HG02981 (cell line): ENCODE data around the gene SMAD7.
A peak's percentile ranks its signal among the peaks of the same experiment; 100 is the strongest.

Experiments
- ATAC-seq: cut with Tn5 transposase; IDR thresholded peaks from one replicate; pipeline ENCODE4 v1.9.1; 2021; ENCODE audit warnings: mild to moderate bottlenecking, moderate library complexity; ENCODE audit not compliant: unreplicated experiment

SMAD7 gene

GRCh38 chr18:48961547-48961946 is 10.8 kb upstream of the SMAD7 start:
- ATAC-seq, result no peak

- ATAC-seq, result no peak
These were observed 9.5 kb upstream of the SMAD7 start for GRCh38 chr18:48959921-48960920.

- ATAC-seq, result no peak
These were observed 8.8 kb upstream of the SMAD7 start for GRCh38 chr18:48959551-48959920.

- ATAC-seq, result no peak
These were observed 8.2 kb upstream of the SMAD7 start for GRCh38 chr18:48958951-48959350.

- no peak for ATAC-seq
These were observed 6.9 kb upstream of the SMAD7 start for GRCh38 chr18:48957616-48958015.

- no peak for ATAC-seq
These were observed 6.4 kb upstream of the SMAD7 start for GRCh38 chr18:48957136-48957535.

GRCh38 chr18:48956356-48956755 is 5.6 kb upstream of the SMAD7 start:
- ATAC-seq, result no peak

GRCh38 chr18:48955830-48956261 is 5.1 kb upstream of the SMAD7 start:
- ATAC-seq, result no peak

- no peak for ATAC-seq
These were observed 4.4 kb upstream of the SMAD7 start for GRCh38 chr18:48954886-48955819.

- peak; percentile 0 for ATAC-seq
These were observed 2.4 kb upstream of the SMAD7 start for GRCh38 chr18:48953104-48953706.

- peak; percentile 32 for ATAC-seq
These were observed 1.7 kb upstream of the SMAD7 start for GRCh38 chr18:48952287-48953103.

- peak; percentile 30 for ATAC-seq
These were observed 902 bp upstream of the SMAD7 start for GRCh38 chr18:48951448-48952286.

GRCh38 chr18:48949606-48950535 is 894 bp downstream of the SMAD7 start:
- ATAC-seq, result no peak

- no peak for ATAC-seq
These were observed 1.6 kb downstream of the SMAD7 start for GRCh38 chr18:48949050-48949605.

GRCh38 chr18:48948112-48949049 is 2.4 kb downstream of the SMAD7 start:
- ATAC-seq, result no peak

- no peak for ATAC-seq
These were observed 3.2 kb downstream of the SMAD7 start for GRCh38 chr18:48947560-48947959.

- ATAC-seq, result no peak
These were observed 3.7 kb downstream of the SMAD7 start for GRCh38 chr18:48947092-48947491.
